ENCODE results near the gene TRAK1. TPM values are rescaled to one million over a fixed set of nuclear protein-coding genes. Genes with fewer than 3 reads are reported as not detected.

Gene TRAK1
- total and polyA plus RNA-seq, 7 donors, result 17.6 to 42.7 (median 31.8) TPM

DNA sequence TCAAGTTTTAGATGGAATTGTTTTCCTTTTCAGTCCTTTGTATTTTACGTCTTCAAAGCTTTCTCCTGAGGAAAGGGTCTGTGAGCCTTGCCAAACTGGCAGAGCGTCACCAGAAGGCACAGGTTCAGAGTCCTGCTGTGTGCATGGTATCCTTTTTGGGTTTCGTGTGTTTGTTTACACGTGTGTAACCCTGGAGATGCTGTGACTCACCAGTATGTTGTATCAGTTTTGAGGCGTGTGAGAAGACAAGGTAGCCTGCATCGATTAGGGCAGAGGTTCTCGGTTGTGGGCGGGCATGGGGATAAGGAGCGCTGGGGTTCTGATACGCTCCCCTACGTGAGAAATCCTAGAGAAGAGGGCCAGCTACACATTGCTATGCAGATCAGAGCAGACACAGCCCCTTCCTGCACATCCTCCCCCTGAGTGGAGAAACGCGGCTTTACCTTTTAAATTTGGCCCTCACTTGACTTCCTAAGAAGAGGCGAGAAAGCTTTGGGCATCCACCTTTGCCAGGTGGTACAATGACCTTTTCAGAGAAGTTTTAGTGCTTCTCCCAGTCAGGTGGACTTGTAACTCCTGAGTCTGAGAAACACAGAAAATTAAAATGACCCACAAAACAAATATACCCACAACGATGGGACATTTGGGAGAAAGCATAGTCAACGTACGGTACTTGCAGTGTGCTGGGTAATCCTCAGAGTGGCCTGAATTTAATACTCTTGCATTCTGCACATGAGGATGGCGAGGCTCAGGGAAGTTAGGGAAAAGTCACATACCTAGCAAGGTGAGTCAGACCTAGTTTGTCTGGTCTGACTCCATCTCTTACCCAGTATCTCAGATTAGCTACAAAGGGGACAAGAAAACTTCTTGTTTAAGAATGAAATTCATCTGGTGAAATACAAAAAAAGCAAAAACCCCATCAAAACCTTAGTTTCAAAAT, 38.1 kb downstream of the TRAK1 start:
- DNase-seq, result peak; percentile 53
- H3K27ac ChIP-seq, result no peak overlapping the region
- intact Hi-C loops (cut with DNase I), result no loop called here
- H3K4me3 ChIP-seq, result no peak overlapping the region
- 66 to 81% methylated on average over 18 of the region's 18 CpGs for WGBS, 2 donors
- H3K27me3 ChIP-seq, result no peaks in the 10 kb centered on the region
- peaks cover 0 to 26% (median 6%) of the 10 kb centered on the region in 4 donors for H3K36me3 ChIP-seq
- no peaks in the 10 kb centered on the region for H3K9me3 ChIP-seq
- TF ChIP-seq, protein P1, sequence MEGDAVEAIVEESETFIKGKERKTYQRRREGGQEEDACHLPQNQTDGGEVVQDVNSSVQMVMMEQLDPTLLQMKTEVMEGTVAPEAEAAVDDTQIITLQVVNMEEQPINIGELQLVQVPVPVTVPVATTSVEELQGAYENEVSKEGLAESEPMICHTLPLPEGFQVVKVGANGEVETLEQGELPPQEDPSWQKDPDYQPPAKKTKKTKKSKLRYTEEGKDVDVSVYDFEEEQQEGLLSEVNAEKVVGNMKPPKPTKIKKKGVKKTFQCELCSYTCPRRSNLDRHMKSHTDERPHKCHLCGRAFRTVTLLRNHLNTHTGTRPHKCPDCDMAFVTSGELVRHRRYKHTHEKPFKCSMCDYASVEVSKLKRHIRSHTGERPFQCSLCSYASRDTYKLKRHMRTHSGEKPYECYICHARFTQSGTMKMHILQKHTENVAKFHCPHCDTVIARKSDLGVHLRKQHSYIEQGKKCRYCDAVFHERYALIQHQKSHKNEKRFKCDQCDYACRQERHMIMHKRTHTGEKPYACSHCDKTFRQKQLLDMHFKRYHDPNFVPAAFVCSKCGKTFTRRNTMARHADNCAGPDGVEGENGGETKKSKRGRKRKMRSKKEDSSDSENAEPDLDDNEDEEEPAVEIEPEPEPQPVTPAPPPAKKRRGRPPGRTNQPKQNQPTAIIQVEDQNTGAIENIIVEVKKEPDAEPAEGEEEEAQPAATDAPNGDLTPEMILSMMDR (IDR thresholded peaks at IDR 0.05), result no peak
- TF ChIP-seq POLR2A (IDR thresholded peaks at IDR 0.05), result no peak
- TF ChIP-seq EP300 (IDR thresholded peaks at IDR 0.05), result no peak
- TF ChIP-seq POLR2AphosphoS5 (IDR thresholded peaks at IDR 0.05), result no peak
- peaks cover 0 to 17% (median 10%) of the 10 kb centered on the region in 4 donors for H3K4me1 ChIP-seq

DNA sequence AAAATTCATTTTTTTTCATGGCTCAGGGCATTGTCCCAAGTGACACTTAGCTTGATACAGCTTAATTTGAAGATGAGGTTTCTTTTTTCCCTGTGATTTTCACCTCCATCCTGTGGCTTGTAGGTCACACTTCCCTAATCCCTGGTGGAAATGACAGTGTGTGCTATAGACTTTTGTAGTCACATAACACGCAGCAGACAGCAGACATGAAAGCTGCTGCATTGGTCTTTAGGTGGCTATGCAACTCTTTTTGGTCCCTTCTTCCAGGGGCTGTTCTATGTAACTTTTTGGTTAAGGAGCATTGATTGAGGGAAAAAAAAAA, 38.8 kb downstream of the TRAK1 start:
- intact Hi-C loops (cut with DNase I), result no loop called here
- no peak for DNase-seq
- H3K27ac ChIP-seq, result no peak overlapping the region

DNA sequence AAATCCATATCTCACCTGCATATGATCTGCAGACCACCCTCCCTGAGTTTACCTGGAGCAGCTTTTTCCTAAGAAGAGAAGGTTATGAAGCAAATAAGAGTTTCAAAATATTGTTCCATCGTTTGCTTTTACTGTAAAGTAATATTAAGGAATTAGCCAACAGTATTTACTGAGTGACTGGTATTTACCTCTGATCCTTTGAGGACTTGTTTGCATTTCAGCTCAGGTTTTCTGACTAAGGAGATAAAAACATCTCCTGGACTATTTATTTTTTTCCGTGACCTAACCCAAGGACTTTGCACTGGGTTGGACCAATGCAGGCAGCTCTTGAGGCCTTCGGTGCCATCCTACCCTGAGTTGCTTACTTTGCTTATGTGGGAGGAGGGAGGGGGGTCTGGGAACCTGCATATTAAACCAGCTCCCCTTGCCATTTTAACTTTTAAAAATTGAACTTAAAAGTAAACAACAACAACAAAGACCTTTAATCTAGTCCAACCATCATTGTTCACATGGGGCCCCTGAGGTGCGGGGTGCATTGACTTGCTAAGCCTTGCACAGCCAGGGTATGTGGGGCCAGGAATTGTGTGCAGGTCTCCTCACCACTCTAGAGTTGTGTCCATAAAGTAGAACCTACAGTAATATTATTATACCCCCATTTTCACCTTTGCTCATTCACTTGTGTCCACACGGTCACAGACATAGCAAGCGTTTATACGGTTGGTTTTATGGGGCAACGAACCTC, 39.3 kb downstream of the TRAK1 start:
- Histone ChIP-seq H3K27me3 (no peaks in the 10 kb centered on the region), H3K9me3 (no peaks in the 10 kb centered on the region), H3K4me3 (no peak overlapping the region), H3K4me1 (peaks cover 0 to 17% (median 10%) of the 10 kb centered on the region in 4 donors), H3K36me3 (peaks cover 0 to 23% (median 5%) of the 10 kb centered on the region in 4 donors), H3K27ac (no peak overlapping the region)
- TF ChIP-seq EP300 (IDR thresholded peaks at IDR 0.05), result no peak
- TF ChIP-seq POLR2AphosphoS5 (IDR thresholded peaks at IDR 0.05), result no peak
- TF ChIP-seq, protein P1 (IDR thresholded peaks at IDR 0.05), result no peak
- TF ChIP-seq POLR2A (IDR thresholded peaks at IDR 0.05), result no peak
- intact Hi-C loops (cut with DNase I), result no loop called here
- WGBS, 2 donors, result 32 to 79% methylated on average over 8 of the region's 8 CpGs
- DNase-seq, result peak; percentile 27

More for the DNA sequence above, 38.8 kb downstream of the TRAK1 start:
- Histone ChIP-seq H3K27me3 (no peaks in the 10 kb centered on the region), H3K9me3 (no peaks in the 10 kb centered on the region), H3K4me3 (no peak overlapping the region), H3K4me1 (peaks cover 0 to 17% (median 10%) of the 10 kb centered on the region in 4 donors), H3K36me3 (peaks cover 0 to 26% (median 6%) of the 10 kb centered on the region in 4 donors)
- no peak for TF ChIP-seq EP300 (IDR thresholded peaks at IDR 0.05)
- TF ChIP-seq, protein P1 (IDR thresholded peaks at IDR 0.05), result no peak
- no peak for TF ChIP-seq POLR2A (IDR thresholded peaks at IDR 0.05)
- TF ChIP-seq POLR2AphosphoS5 (IDR thresholded peaks at IDR 0.05), result no peak
- WGBS, 2 donors, result 22 to 68% methylated on average over 1 of the region's 1 CpG

DNA sequence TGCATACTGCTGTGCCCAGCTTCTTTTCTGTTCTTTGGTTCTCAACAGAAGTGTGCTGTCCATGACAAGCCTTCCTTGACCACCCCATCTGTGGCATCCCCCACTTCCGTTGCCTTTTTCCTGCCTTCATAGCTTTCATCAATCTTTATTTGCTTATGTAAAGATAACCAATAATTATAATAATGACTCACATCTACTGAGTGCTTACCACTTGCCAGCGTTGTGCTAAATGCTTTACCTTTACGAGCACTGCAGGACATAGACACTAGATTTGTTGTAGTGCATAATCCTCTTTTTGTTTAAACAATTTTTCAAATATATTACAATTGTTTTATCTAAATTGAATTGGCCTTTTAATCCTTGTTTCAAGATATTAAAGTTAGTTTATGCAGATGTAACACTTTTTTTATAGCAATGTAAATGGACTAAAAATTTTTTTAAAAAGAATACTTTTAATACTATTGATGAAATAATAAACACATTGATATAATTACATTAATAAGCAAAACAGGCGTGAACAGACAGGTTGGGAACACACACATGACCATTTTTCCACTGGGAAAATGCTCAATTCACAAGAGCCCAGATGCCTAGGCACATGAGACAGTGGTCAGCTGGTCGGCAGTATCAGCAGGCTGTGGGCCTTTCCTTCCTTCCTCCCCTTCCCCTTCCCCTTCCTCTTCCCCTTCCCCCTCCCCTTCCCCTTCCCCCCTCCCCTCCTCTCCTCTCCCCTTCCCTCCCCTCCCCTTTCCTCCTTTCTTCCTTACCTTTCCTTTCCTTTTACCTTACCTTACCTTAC, 42.5 kb downstream of the TRAK1 start:
- intact Hi-C loops (cut with DNase I), result no loop called here
- Histone ChIP-seq H3K27ac (no peak overlapping the region), H3K36me3 (no peaks in the 10 kb centered on the region), H3K4me1 (peaks cover 0 to 13% (median 6%) of the 10 kb centered on the region in 4 donors), H3K9me3 (no peaks in the 10 kb centered on the region), H3K4me3 (no peak overlapping the region), H3K27me3 (no peaks in the 10 kb centered on the region)
- TF ChIP-seq, protein P1 (IDR thresholded peaks at IDR 0.05), result no peak
- TF ChIP-seq POLR2AphosphoS5 (IDR thresholded peaks at IDR 0.05) (no peak), POLR2A (IDR thresholded peaks at IDR 0.05) (no peak), EP300 (IDR thresholded peaks at IDR 0.05) (no peak)
- WGBS, 2 donors, result 76 to 82% methylated on average over 5 of the region's 5 CpGs
- DNase-seq, result no peak
